ENCODE results near the gene MAPK12. TPM values are rescaled to one million over a fixed set of nuclear protein-coding genes. Genes with fewer than 3 reads are reported as not detected.
A peak's percentile ranks its signal among the peaks of the same experiment; 100 is the strongest.

Gene MAPK12
- total and polyA plus RNA-seq, 10 of the 15 experiments (the other 5 are each of a cell fraction or from before 2014, with no cell fraction given): 1.1 to 38.9 (median 16.3) TPM

- TF ChIP-seq HSF1 (IDR thresholded peaks at IDR 0.05; ENCODE audit: low read depth, low read length): no peak
- TF ChIP-seq MEF2A (IDR thresholded peaks at IDR 0.05; ENCODE audit: insufficient read depth, low read depth, low read length): no peak
- 0 out of 2 replicates have a peak, but pooled peaks have one; percentile 53 for TF ChIP-seq SMARCA5 (IDR thresholded peaks at IDR 0.05)
- TF ChIP-seq ZBTB4 (CRISPR knock-in tag; IDR thresholded peaks at IDR 0.05): no peak
Observed at GRCh38 chr22:50260801-50261614, 475 bp downstream of the MAPK12 start (continued).

GRCh38 chr22:50260434-50260800 lies 1.1 kb downstream of the MAPK12 start:
- ChIA-PET SMC1A (ENCODE audit: uncharacterized antibody, unreplicated experiment) (no interaction called here), RAD21 (ENCODE audit: unreplicated experiment) (no interaction called here), POLR2A (interaction anchor here (0.5 to 3.3 kb wide), 2 partner anchors 10 to 338 kb away, joined by 3 to 15 read pairs; partner anchors contain the start of gene HDAC10), CTCF (interaction anchor here (0.8 to 1.7 kb wide), 6 partner anchors 8 to 82 kb away, joined by 3 to 6 read pairs (median 4); partner anchors contain the start of gene HDAC10)
- no TSS peak for BruUV-seq (replicated peaks)
- H4K20me1 ChIP-seq (ENCODE audit: control insufficient read depth, insufficient read depth): no peaks in the 10 kb centered on the region
- peak overlapping the region; percentile 52 for H3K27ac ChIP-seq (ENCODE audit: control insufficient read depth, insufficient read depth)
- H3K9me3 ChIP-seq (replicated peaks; ENCODE audit: control insufficient read depth, insufficient read depth, low read length): no peaks in the 10 kb centered on the region
- peak overlapping the region; percentile 73 for H3K9ac ChIP-seq (ENCODE audit: control insufficient read depth, insufficient read depth, low read length)
- peak overlapping the region; percentile 98 for H3K4me2 ChIP-seq (ENCODE audit: control insufficient read depth, insufficient read depth)
- WGBS (ENCODE audit: insufficient coverage, insufficient replicate concordance, low lambda C conversion rate, missing lambda C conversion rate): 48% methylated on average over 6 of the region's 11 CpGs
- FAIRE-seq: no peak
- H3K36me3 ChIP-seq (ENCODE audit: control insufficient read depth in 2 of 2, insufficient read depth in 2 of 2, low read length in 1 of 2): no peaks in the 10 kb centered on the region; a peak in 1 of 4 replicates
- in situ Hi-C loops (cut with MboI) (no loop called here), intact Hi-C loops (cut with micrococcal nuclease; ENCODE audit: unreplicated experiment) (no loop called here)
- peak overlapping the region; percentile 89 for H3K4me3 ChIP-seq
- peaks cover 14% of the 10 kb centered on the region for H3K4me1 ChIP-seq (ENCODE audit: control insufficient read depth, insufficient read depth, low read length)
- peak; percentile 19 for ATAC-seq
- H2AFZ ChIP-seq (ENCODE audit: control insufficient read depth, low read depth, low read length): no peak overlapping the region
- peaks cover 8% of the 10 kb centered on the region for H3K79me2 ChIP-seq (ENCODE audit: control insufficient read depth, insufficient read depth, low read length)
- no peak for DNase-seq (ENCODE audit: low read depth, low spot score)
- H3K27me3 ChIP-seq (replicated peaks in 1 of 2; ENCODE audit: control insufficient read depth in 2 of 2, insufficient read depth in 2 of 2, low read length in 1 of 2): no peaks in the 10 kb centered on the region
- no peak for TF ChIP-seq SIX5 (IDR thresholded peaks at IDR 0.05; ENCODE audit: low read depth, low read length, severe bottlenecking)
- TF ChIP-seq KLF5 (IDR thresholded peaks at IDR 0.05; ENCODE audit: partially characterized antibody): no peak
- no peak for TF ChIP-seq RBBP5 (conservative IDR thresholded peaks at IDR 0.05)
- no peak for TF ChIP-seq PAX5 (IDR thresholded peaks at IDR 0.05; ENCODE audit: borderline replicate concordance, low read depth, low read length)
- TF ChIP-seq SUZ12 (IDR thresholded peaks at IDR 0.05; ENCODE audit: unreplicated experiment): no peak
- no peak for TF ChIP-seq NFYA (IDR thresholded peaks at IDR 0.05; ENCODE audit: borderline replicate concordance, low read depth, low read length)
- no peak for TF ChIP-seq NR2F1 (conservative IDR thresholded peaks at IDR 0.05)
- no peak for TF ChIP-seq TCF12 (IDR thresholded peaks at IDR 0.05; ENCODE audit: low read depth, low read length)
- no peak for TF ChIP-seq SIN3A (IDR thresholded peaks at IDR 0.05; ENCODE audit: low read depth, low read length)
- no peak for TF ChIP-seq HDGF (IDR thresholded peaks at IDR 0.05)
- no peak for TF ChIP-seq REST (IDR thresholded peaks at IDR 0.05; ENCODE audit: low read depth, low read length)
